ENCODE measurements around the gene MGMT.
A peak's percentile ranks its signal among the peaks of the same experiment; 100 is the strongest.

MGMT gene

DNA sequence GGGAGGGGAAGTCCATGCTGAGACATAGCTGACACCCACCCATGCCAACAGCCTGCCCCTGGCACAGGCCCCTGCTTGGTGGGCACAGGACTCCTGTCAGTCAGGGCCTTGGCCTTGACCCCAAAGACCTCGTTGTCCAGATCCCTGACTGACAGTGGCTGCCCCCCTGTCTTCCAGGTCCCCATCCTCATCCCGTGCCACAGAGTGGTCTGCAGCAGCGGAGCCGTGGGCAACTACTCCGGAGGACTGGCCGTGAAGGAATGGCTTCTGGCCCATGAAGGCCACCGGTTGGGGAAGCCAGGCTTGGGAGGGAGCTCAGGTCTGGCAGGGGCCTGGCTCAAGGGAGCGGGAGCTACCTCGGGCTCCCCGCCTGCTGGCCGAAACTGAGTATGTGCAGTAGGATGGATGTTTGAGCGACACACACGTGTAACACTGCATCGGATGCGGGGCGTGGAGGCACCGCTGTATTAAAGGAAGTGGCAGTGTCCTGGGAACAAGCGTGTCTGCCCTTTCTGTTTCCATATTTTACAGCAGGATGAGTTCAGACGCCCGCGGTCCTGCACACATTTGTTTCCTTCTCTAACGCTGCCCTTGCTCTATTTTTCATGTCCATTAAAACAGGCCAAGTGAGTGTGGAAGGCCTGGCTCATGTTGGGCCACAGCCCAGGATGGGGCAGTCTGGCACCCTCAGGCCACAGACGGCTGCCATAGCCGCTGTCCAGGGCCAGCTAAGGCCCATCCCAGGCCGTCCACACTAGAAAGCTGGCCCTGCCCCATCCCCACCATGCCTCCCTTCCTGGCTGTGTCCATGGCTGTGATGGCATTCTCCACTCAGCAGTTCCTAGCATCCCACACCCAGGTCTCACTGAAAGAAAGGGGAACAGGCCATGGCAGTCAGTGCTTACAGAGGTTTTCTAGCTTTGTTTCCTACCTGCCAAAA, 299.8 kb downstream of the MGMT start:
- no peak for DNase-seq

DNA sequence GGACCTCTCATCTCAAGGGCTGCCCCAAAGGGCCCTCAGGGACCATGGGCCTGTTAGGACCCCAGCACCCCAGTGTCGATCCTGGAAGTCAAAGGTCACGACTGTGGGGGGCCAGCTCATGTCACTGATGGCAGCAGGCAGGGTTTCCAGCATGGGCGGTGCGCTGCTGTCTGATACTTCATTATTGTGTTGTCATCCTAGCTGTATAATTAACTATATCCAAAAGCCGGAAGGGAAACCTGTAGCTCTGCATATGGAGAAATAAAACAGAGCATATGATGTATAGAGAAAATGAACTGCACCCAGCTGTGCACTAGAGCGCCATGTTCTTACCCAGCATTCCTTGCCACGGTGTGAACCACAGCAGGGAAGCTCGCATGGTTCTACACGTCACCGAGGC, 300.7 kb downstream of the MGMT start:
- no peak for DNase-seq

DNA sequence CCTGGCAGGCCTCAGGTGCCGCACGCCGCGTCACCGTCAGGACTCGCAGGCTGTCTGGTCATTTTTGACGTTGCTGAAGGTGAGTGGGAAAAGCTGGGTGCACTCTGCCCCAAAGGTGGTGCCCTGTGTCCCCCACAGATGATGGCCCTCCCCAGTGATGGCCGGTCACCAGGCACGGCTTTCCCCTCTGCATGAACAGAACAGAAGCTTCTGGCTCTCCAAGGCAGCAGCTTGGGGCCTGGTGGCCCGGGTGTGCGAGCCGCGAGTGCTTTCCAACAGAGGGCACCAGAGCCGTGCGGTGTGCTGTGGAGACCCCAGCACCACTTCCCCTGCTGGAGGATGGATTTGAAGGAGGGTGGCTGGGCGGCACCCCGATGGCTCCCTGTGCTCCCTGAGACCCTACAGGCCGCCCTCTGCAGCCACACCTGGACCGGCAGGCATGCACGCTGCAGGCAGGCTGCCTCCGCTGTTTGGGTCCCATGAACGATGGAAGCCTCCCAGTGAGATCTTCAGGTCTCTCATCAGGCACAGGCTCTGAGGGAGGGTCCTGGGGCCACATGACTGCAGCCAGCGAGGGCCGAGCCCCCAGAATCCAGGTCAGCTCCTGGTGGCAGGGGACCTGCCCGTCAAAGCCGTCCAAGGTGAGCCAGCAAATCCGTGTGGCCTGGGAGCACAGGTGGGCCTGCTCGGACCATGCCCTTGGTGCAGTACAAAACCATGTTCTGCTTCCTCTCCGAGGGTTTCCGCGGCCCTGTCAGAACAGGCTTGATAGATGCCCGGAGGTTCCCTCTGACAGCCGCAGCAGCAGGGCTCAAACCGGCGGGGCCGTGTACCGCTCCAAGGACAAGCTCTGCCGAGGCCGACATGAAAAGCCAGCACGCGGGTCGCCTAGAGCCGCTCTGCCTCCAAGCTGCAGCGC, 301.7 kb downstream of the MGMT start:
- DNase-seq, result peak; percentile 19

DNA sequence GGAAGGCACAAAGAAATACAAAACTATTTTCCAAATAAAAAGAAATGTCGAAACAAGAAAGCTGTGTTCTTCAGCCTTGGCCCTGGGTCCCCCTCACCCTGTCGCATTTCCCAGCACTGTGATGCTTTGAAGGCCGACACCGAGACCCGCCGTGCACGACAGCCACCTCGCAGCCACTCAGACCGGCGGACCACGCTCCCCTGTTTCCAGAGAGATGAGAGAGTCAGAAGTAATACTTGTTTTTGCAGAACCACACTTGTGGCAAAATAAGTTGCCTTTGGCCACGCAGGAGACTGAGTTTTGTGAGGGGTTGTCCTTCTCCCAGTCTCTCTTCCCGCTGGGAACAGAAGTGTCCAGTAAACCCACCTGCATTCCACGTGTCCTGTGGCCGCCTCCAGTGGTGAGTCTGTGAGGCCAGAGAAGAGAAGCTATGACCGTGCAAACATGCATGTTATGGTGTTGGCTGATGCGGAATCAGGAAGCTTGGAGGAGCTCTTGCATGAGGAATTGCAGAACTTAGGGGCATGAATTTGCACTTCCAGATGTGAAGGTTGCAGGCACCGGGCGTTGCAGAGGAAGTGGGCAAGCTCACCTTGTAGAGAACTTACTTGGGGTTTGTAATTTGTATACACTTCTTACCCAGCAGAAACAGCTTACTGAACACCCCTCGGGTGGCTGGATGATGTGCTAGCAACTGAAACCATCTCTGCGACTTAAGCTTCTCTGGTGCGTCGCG, 302.5 kb downstream of the MGMT start:
- no peak for DNase-seq

DNA sequence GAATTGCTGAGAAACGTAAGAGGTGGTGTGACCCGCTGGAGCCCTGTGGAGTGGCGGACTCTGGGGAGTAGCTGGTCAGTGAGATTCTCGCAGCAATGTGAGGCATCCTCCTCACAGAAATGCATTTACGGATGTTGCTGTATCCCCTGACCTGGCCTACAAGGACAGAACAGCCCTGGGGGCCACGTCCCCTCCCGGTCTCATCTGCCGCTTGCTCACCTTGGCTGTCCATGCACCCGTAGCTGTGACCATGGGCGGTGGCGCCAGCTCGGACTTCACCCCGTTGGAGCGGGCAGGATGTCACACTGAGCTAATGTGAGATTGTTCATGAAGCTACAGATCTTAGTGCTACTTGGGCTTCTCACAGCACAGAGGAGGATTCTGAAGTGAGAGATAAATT, 303.2 kb downstream of the MGMT start:
- no peak for DNase-seq

DNA sequence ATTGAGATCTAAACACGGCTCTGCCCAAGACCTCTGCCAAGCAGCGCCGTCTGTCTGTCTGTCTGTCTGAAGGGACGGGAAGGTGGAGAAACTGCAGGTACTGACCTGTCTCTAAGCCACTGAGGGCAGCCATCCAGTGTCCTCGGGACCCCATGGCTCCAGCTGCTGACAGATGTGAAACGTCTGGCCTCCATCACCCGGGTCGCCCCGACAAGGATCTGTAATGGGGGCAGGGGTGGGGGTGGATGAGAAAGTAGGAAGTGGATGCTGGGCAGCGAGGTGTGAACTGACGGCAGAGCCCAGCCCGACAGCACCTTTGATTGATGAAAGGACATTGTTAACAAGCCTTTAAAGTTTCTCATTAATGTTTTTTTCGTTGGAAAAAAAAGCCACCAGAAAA, 304.0 kb downstream of the MGMT start:
- no peak for DNase-seq

DNA sequence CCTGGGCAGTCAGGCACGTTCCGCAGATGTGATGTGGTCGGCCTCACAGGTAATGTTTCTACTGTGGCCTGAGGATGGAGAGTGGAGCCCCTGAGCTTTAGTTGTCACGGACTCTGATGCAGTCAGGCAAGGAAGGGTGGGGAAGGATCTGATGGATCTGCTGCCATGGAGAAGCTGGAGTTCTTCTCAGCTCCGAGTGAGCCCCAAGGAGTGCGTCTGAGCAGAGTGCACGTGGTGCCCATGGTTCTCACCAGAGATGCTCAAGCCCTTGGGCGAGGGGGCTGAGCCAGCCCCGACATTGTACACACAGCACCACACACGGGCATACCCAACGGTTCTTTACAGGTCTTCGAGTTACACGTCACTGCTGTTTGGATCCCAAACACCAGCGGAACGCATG, 304.5 kb downstream of the MGMT start:
- DNase-seq, result no peak

DNA sequence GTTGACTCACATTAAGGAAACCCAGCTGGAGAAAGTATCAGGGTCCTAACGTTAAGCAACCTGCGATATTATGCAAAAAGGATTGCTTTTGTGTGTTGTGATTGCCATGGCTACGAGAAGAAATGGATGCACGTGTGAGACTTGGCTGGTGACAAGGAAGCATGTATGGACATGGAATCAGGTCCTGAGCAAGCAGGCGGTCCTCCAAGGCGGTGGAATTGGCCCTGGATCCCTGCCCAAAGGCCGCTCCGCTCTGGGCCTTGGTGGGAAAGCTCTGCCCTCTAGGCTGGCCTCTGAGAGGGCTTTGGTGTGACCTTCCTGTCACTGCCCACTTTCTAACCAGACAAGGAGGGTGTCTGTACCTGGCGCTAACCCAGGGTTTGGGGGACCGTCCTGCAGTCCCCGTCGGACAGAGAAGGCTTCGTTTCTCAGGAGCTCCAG, 305.0 kb downstream of the MGMT start:
- no peak for DNase-seq

DNA sequence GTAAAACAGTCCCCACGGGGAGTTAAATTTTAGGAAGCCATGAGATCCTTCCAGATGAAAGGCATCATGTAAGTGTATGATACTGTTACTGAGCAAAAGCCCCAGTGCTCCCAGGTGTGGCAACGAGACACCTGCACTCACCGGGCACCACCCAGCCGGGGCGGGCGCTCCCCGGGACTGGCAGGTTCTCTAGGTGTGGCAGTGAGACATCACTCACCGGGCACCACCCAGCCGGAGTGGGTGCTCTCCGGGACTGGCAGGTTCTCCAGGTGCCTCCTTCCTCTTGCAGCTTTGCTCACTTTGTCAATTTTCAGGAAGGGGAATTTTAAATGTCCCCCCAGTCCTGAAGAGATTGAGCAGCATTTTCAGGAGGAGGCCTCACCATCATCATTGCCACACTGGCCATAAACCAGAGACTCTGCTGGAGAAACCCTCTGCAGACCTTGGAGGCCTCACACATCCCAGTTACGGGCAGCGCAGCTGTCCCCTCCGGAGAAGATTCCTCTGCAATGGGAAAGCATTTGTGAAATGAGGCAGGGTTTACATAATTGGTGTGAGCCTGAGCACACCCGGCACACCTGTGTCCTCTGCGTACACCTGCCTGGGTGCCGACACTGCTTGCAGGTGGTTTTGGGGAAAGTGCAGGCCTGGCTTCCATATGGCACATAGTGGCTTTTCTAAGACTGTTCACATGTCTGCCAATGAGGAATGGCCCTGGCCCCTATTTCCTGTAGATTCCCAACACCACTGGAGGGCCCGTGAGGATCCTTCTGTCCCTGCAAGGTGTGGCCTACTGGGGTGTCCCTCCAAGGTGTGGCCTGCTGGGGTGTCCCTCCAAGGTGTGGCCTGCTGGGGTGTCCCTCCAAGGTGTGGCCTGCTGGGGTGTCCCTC, 305.7 kb downstream of the MGMT start:
- no peak for DNase-seq

DNA sequence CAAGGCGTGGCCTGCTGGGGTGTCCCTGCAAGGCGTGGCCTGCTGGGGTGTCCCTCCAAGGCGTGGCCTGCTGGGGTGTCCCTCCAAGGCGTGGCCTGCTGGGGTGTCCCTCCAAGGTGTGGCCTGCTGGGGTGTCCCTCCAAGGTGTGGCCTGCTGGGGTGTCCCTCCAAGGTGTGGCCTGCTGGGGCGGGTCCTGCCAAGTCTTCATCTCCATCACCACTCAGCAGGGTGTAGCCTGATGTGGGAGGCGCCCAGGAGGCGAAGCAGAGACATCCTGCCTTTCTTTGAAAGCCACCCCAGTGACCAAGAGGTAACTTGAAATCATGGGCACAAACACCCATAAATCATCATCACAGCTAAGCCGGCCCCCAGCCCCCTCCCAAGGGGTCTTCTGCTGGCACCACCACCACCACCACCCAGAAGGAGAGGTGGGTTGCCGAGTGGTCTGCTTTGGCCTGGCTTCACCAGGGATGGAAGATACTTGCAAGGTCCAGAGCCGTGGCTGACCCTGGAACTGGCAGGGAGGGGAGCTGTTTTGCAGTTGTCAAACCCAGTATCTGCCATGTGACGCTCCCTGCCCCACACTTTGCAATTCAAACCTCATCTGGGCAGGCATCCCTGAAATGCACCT, 306.4 kb downstream of the MGMT start:
- no peak for DNase-seq

DNA sequence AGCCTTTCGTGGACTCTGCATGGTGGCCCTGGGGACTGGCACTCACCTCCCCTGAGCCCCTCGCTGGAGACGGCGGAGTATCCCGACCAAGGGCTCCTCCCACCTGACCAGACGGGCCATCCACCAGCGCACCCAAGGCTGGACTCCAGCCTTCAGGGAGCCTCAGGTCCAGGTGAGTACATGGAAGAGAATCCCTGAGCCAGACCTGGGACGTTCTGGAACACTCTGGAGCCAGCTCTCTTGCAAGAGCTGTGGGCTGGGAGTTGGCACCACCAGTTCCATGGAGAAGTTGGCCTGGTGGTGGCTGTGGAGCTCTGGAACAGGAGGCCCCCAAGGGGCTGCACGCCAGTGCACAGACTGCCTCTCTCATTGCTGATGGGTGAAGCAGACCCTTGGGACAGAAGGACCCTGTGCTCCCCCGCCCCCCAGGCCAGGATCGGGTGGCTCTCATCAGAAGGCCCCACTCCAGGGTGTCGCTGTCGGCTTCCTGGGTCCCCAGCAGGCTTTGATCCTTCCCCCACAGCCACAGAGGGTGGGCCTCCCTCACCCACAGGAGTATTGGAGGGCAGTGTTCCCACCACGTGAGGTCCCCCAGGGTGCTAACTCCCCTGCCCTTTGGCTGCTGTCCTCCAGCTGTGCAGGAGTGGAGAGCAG, 307.2 kb downstream of the MGMT start:
- no peak for DNase-seq

DNA sequence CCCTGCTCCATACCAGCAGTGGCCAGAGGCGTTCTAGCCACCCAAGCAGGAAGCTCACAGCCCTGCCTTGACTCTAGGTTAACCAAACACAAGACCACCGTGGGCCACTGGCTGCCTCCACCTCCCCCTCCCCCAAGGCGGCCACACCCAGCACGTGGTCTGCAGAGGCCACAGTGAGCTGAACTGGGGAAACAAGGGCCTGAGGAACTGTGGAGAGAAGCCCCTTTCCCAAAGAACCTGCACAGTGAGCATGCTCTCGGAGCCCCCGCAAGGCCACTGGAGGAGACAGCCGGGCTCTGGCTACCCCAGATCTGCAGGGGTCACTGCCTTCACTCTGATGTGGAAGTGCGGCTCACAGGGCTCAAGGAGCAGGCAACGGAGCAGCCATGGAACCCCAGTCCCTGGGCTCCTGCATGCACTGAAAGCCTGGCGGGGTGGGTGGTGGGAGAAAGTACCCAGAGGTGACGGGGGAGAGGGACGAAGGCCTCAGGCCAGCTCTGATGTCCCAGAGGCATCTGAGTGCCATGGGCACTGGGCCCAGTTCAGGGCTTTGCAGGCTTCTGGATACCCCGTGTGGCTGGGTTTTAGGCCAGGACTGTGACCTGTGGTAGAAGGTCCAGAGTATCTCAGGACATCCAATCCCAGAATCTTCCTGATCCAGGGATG, 307.8 kb downstream of the MGMT start:
- no peak for DNase-seq

DNA sequence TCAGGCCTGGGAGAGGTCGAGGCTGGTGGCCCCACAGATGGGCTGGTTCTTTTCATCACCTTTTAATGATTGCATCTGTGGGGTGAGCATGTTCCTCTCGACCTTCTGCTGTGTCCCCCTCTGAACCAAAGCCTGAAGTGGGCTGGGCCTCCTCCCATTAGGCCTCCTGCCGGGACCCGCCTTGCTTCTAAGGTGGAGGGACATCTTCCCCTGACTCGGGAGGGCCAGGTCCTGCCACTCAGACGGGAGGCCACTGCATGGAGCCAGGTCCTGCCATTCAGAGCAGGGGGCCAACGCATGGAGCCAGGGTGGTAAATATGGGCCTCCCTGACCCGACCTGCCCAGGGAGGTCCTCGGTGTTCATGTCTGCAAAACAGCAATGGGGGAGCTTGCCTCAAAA, 308.6 kb downstream of the MGMT start:
- no peak for DNase-seq

DNA sequence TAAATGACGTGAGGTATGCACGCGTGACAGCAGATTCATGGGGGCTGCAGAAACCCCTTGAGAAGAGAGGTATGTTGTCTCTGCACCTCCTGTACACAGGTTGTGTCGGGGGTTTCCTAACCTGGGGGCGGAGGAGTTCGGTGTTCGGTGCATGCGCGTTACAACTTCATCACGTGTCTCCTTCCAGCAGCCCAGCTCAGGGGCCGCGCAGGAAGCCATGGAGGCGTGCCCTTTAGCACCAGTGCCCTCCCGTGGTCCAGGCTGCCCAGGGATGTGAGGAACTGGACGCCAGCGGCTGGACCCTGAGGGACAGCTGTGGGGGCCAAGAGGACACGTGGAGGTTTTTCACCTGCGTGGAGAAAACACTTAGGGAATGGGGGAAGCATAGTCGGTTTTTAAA, 310.6 kb downstream of the MGMT start:
- DNase-seq, result no peak

DNA sequence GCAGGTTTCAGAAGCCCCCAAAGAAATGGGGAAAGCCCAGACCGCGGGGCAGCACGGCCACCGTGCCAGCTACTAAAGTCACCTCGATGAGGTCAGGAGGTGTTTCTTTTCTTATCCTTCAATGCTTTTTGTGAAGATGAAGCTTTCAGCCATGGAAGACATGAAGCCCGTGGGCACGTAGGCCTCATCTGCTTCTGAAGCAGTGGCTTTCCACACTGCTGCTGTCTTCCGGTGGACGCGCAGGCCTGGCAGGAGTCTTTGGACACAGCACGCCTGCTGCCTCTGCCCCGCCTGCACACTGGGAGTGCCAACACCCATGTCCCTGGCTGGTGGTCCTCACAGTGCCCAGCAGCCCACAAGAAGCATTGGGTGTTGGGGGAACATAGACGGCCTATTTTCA, 311.5 kb downstream of the MGMT start:
- no peak for DNase-seq

DNA sequence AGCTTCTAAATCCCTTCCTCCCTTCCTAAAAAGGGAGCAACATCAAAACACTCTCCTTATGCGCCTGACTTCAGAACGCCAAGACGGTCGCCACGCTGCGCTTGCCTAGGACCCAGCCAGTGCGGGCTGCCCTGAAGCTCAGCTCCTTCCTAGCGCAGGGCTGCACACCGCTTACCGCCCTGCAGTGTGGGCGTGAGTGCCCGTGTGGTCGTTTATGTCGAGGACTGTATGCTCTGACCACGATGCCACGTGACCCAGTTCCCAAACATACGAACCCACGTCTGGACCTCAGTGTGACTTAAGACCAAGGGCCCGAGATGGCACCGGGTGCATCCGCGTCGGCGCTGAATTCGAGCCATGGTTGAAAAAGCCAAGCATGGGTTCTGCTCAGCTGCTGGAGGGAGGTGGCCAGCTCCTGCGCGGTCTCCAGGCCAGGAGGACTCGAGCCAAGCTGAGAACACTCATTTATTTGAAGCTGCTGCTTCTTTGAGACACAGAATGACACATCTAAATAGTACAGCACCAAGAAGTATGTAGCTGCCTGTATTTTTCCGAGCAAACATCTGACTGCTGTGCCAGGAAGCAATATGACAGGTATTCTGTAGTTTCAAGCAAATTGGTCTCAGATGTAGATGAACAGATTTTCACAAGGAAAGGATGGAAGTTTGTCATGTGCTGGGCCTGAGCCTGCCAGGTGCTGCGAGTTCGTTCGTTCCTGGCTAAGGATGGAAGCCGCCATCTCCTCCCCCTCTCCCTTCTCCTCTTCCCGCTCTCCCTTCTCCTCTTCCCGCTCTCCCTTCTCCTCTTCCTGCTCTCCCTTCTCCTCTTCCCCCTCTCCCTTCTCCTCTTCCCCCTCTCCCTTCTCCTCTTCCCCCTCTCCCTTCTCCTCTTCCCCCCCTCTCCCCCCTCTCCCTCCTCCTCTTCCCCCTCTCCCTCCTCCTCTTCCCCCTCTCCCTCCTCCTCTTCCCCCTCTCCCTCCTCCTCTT, 312.4 kb downstream of the MGMT start:
- no peak for DNase-seq

DNA sequence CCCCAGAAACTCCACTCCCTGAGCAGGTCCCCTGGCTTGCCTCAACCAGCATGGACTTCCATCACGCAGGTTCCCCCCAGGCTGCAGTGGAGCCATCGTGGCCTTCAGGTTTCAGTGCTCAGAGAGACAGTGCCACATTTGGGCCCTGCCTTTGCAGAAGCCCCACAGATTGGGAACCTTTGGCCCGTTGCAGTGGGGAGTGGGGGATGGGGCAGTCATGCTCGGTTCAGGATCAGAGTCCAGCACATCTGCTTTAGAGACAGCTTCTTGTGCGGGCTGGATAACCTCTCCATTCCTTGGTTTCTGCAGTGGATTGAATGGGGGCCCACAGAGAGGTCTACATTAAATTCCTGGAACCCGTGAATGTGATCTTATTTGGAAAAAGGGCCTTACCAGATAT, 313.2 kb downstream of the MGMT start:
- DNase-seq, result no peak

DNA sequence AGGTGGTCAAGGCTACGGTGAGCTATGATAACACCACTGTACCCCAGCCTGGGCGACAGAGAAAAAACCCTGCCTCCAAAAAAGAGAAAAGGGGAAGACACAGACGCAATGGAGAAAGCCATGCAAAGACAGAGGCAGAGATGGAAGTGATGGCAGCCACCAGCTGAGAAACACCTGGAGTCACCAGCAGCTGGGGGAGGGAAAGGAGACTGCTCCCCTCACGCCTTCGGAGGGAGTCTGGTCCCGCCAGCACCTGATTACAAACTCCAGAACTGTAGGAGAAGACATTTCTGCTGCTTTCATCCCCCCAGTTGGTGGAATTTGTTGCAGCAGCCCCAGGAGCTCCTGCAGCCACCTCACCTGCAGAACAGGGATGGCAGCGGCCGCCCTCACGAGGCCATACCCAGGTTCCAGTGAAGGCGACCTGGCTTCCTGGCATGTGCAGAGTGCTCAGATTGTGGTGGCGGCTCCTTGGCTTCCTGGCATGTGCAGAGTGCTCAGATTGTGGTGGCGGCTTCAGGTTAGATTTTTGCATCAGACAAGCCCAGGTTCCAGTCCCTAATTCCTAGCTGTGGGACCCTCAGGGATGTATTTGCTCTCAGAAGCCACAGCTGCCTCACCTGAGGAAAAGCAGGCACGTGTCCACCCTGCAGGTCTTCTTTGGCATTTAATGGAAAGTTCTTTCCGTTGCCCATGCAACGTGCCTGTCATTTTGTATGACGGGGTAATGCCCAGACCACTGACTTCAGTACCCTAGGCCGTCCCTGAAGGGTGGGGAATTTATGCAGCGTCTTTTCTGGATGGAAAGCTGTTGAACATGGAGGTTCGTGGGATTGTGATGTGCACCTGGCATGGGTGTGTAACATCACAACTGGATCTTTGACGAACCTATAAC, 314.1 kb downstream of the MGMT start:
- DNase-seq, result no peak
